Endothelial cell (in vitro differentiated cells): Measurements from ENCODE around the gene METAP1D. TPM values are rescaled to one million over a fixed set of nuclear protein-coding genes. Genes with fewer than 3 reads are reported as not detected.
"Not testable (repeated sequence)": the region's sequence is repeated elsewhere in the genome, so short reads cannot be mapped to it uniquely, and the experiment has no call there.

ENCODE experiments used
- DNase-seq: peaks from one replicate; pipeline ENCODE4 v3.0.0; 2021; ENCODE audit warnings: low spot score
- H3K27ac Mint-ChIP-seq: one replicate; pipeline ENCODE4 v1.8.0; 2021; ENCODE audit warnings: mixed read lengths, inconsistent platforms; ENCODE audit not compliant: unreplicated experiment
- H3K27me3 Mint-ChIP-seq: one replicate; pipeline ENCODE4 v1.8.0; 2021; ENCODE audit warnings: mild to moderate bottlenecking, moderate library complexity, mixed read lengths, inconsistent platforms; ENCODE audit not compliant: unreplicated experiment
- H3K36me3 Mint-ChIP-seq: one replicate; pipeline ENCODE4 v1.8.0; 2021; ENCODE audit warnings: mild to moderate bottlenecking, low read depth, mixed read lengths, inconsistent platforms; ENCODE audit not compliant: unreplicated experiment
- H3K4me1 Mint-ChIP-seq: one replicate; pipeline ENCODE4 v1.8.0; 2021; ENCODE audit warnings: mild to moderate bottlenecking, mixed read lengths, inconsistent platforms; ENCODE audit not compliant: unreplicated experiment
- H3K4me3 Mint-ChIP-seq: one replicate; pipeline ENCODE4 v1.8.0; 2021; ENCODE audit warnings: mild to moderate bottlenecking, mixed read lengths, inconsistent platforms; ENCODE audit not compliant: unreplicated experiment
- H3K9me3 Mint-ChIP-seq: one replicate; pipeline ENCODE4 v1.8.0; 2021; ENCODE audit warnings: mixed read lengths, inconsistent platforms; ENCODE audit not compliant: unreplicated experiment
- CTCF ChIP-seq: fragments of 200-600 bp; sonication (generic); IDR thresholded peaks from one replicate; pipeline ENCODE4 v1.5.0; 2021; ENCODE audit warnings: antibody characterized with exemption; ENCODE audit not compliant: unreplicated experiment
- total RNA-seq: library from RNA; stranded (reverse); fragmentation: NEBNext Ultra II Directional; extraction: Animal tissue kit (Norgen Biotek cat#: 25700); gene quantifications from one replicate; pipeline ENCODE4 v1.2.1, GENCODE V29; 2021; ENCODE audit not compliant: unreplicated experiment

Gene METAP1D
- total RNA-seq, 1 donor from 2014 or later: 3.6 TPM

DNA sequence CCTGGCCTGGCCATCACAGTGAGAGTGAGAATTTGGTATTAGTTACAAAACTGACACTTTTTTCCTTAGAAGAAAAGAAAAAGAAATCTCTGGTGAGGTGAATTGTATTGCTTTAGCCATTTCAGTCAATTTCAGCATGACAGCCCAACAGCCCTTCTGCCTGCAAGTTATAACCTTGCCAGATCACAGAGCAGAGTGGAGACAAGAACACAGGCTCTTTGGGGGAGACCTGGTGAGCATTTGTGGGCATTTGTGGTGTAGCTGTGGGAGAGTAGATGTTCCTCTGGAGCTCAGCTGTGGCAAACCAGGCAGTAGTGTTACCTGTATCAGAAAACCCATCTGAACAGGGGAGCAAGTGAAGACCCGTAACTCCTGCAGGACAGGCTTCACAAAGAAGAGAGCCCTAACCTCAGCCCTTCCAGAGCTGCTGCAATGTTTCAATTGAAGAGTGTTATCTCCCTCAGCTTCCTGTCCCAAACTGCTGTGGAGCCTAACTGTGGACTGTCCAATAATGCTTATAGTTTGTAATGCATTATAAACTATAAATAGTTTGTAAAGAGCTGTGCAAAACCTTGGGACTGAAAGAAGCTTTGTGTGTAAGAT is 62.8 kb downstream of the METAP1D start:
- TF ChIP-seq CTCF: no peak
- Mint-ChIP-seq H3K27ac (no peak overlapping the region), H3K4me1 (peaks cover 12% of the 10 kb centered on the region), H3K27me3 (no peaks in the 10 kb centered on the region), H3K9me3 (no peaks in the 10 kb centered on the region), H3K36me3 (no peaks in the 10 kb centered on the region), H3K4me3 (no peak overlapping the region)
- DNase-seq: no peak

GRCh38 chr2:172063446-172063845 is 63.7 kb downstream of the METAP1D start:
- Mint-ChIP-seq H3K4me3 (no peak overlapping the region), H3K27ac (no peak overlapping the region), H3K4me1 (peaks cover 12% of the 10 kb centered on the region), H3K36me3 (no peaks in the 10 kb centered on the region), H3K9me3 (no peaks in the 10 kb centered on the region), H3K27me3 (no peaks in the 10 kb centered on the region)
- no peak for TF ChIP-seq CTCF
- no peak for DNase-seq

DNA sequence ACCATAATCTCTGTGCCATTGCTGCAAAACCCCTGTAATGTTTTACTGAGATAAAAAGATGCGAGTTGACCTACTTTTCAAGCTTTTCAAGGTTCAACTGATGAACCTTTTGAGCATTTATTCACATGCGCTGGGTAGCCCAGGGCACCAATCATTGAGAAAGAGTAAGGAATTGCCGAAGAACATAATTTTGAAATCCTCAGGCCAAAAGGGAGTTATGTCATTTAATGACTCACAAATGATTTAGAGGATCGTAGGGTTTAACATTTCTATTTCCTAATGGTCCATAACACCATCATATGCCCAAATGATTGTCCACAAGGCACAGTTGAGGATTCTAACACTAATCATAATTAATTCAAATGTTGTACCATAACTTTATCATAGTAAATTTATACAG is 65.4 kb downstream of the METAP1D start:
- Mint-ChIP-seq H3K36me3 (no peaks in the 10 kb centered on the region), H3K4me3 (no peak overlapping the region), H3K27me3 (no peaks in the 10 kb centered on the region), H3K27ac (no peak overlapping the region), H3K9me3 (no peaks in the 10 kb centered on the region), H3K4me1 (peaks cover 12% of the 10 kb centered on the region)
- no peak for TF ChIP-seq CTCF
- no peak for DNase-seq

GRCh38 chr2:172066394-172066886 is 66.7 kb downstream of the METAP1D start:
- TF ChIP-seq CTCF: no peak
- no peak for DNase-seq
- peaks cover 12% of the 10 kb centered on the region for H3K4me1 Mint-ChIP-seq
- H3K27ac Mint-ChIP-seq: no peak overlapping the region
- no peaks in the 10 kb centered on the region for H3K36me3 Mint-ChIP-seq
- H3K27me3 Mint-ChIP-seq: no peaks in the 10 kb centered on the region
- no peaks in the 10 kb centered on the region for H3K9me3 Mint-ChIP-seq
- H3K4me3 Mint-ChIP-seq: no peak overlapping the region

- DNase-seq, H3K27ac Mint-ChIP-seq, H3K4me3 Mint-ChIP-seq, H3K9me3 Mint-ChIP-seq, H3K36me3 Mint-ChIP-seq, H3K27me3 Mint-ChIP-seq: not testable (repeated sequence)
- peaks cover 12% of the 10 kb centered on the region for H3K4me1 Mint-ChIP-seq
These were observed 68.2 kb downstream of the METAP1D start for GRCh38 chr2:172067905-172068304.
